ENCODE results near the gene IRF8. TPM values are rescaled to one million over a fixed set of nuclear protein-coding genes. Genes with fewer than 3 reads are reported as not detected.

Gene IRF8
- polyA plus RNA-seq, 1 of the 3 experiments (the other 2 are of a cell fraction): not detected

DNA sequence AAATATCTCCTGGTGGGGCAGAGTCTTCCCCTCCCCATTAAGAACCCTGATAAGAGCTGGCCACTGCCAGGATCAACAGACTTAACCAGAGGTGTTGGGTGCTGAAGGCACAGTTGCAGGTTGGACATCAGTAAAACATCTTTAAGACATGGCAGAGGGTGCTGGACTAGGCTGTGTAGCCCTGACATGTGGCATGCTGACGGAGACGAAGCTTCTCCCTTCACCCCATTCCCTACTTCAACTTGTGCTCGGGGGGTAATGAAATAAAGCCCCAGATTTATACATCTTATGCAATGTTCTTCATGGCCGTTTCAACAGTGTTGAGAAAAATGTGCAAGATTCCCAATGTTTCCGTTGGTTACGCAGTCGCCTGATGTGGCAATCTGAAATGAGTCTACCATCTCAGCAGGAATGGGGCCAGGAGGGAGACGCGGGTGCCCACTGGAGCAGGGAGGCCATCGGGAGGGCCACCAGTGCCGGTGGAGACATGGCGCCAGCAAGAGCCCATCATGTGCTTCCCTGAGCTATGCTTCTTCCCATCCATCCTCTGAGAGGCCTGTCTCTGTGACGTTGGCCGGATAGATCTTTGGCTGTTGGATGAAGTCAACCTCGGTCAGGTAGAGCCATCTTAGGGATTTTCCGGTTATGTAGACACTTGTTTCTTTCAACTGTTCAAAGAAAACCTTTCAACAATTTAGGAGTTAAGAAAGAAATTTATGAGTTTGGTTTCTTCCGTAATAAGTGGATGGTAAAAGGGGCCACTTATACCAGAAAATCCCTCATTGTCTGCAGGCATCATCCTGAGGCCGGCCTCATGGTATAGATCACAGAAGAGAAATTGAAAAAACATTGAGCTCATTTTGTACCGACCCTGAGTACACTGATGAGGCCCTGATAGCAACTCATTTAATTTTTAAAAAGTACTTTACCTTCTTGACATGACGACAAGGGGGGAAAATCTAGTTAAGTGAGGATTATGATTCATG lies 6.4 kb downstream of the IRF8 start:
- DNase-seq: no peak
- 29% methylated on average over 20 of the region's 20 CpGs for WGBS (ENCODE audit: low lambda C conversion rate)

More for the DNA sequence above, 6.4 kb downstream of the IRF8 start:
- ChIA-PET POLR2A (no interaction called here), CTCF (interaction anchor here (1.0 kb wide), 1 partner anchor 84 kb away, joined by 3 read pairs; no protein-coding TSS in a partner anchor)
- H4K20me1 ChIP-seq (ENCODE audit: insufficient read depth): no peaks in the 10 kb centered on the region
- H3K27ac ChIP-seq (ENCODE audit: low read depth in 2 of 2, low read length in 1 of 2): no peak overlapping the region
- TF ChIP-seq RXRA (IDR thresholded peaks at IDR 0.05; ENCODE audit: borderline replicate concordance, low read depth) (no peak), FOSL2 (IDR thresholded peaks at IDR 0.05; ENCODE audit: borderline replicate concordance, low read depth) (no peak), TEAD4 (IDR thresholded peaks at IDR 0.05; ENCODE audit: borderline replicate concordance, insufficient read depth) (no peak), EP300 (IDR thresholded peaks at IDR 0.05; ENCODE audit: borderline replicate concordance in 1 of 2, low read depth in 1 of 2, low read length in 1 of 2) (no peak), SIN3A (IDR thresholded peaks at IDR 0.05; ENCODE audit: borderline replicate concordance, low read depth, low read length) (no peak), SMC3 (IDR thresholded peaks at IDR 0.05; ENCODE audit: low read depth, low read length) (no peak), MXI1 (IDR thresholded peaks at IDR 0.05; ENCODE audit: low read depth, low read length) (no peak), ELF1 (IDR thresholded peaks at IDR 0.05) (no peak), NRF1 (IDR thresholded peaks at IDR 0.05; ENCODE audit: low read depth, low read length) (no peak), JUND (IDR thresholded peaks at IDR 0.05) (no peak), RCOR1 (IDR thresholded peaks at IDR 0.05; ENCODE audit: low read length) (no peak)
- TF ChIP-seq, protein P1, sequence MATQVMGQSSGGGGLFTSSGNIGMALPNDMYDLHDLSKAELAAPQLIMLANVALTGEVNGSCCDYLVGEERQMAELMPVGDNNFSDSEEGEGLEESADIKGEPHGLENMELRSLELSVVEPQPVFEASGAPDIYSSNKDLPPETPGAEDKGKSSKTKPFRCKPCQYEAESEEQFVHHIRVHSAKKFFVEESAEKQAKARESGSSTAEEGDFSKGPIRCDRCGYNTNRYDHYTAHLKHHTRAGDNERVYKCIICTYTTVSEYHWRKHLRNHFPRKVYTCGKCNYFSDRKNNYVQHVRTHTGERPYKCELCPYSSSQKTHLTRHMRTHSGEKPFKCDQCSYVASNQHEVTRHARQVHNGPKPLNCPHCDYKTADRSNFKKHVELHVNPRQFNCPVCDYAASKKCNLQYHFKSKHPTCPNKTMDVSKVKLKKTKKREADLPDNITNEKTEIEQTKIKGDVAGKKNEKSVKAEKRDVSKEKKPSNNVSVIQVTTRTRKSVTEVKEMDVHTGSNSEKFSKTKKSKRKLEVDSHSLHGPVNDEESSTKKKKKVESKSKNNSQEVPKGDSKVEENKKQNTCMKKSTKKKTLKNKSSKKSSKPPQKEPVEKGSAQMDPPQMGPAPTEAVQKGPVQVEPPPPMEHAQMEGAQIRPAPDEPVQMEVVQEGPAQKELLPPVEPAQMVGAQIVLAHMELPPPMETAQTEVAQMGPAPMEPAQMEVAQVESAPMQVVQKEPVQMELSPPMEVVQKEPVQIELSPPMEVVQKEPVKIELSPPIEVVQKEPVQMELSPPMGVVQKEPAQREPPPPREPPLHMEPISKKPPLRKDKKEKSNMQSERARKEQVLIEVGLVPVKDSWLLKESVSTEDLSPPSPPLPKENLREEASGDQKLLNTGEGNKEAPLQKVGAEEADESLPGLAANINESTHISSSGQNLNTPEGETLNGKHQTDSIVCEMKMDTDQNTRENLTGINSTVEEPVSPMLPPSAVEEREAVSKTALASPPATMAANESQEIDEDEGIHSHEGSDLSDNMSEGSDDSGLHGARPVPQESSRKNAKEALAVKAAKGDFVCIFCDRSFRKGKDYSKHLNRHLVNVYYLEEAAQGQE (IDR thresholded peaks at IDR 0.05; ENCODE audit: low read depth, low read length): no peak
- TF ChIP-seq, protein P2, sequence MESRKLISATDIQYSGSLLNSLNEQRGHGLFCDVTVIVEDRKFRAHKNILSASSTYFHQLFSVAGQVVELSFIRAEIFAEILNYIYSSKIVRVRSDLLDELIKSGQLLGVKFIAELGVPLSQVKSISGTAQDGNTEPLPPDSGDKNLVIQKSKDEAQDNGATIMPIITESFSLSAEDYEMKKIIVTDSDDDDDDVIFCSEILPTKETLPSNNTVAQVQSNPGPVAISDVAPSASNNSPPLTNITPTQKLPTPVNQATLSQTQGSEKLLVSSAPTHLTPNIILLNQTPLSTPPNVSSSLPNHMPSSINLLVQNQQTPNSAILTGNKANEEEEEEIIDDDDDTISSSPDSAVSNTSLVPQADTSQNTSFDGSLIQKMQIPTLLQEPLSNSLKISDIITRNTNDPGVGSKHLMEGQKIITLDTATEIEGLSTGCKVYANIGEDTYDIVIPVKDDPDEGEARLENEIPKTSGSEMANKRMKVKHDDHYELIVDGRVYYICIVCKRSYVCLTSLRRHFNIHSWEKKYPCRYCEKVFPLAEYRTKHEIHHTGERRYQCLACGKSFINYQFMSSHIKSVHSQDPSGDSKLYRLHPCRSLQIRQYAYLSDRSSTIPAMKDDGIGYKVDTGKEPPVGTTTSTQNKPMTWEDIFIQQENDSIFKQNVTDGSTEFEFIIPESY (IDR thresholded peaks at IDR 0.05; ENCODE audit: borderline replicate concordance, low read depth): no peak
- TF ChIP-seq, protein P3, sequence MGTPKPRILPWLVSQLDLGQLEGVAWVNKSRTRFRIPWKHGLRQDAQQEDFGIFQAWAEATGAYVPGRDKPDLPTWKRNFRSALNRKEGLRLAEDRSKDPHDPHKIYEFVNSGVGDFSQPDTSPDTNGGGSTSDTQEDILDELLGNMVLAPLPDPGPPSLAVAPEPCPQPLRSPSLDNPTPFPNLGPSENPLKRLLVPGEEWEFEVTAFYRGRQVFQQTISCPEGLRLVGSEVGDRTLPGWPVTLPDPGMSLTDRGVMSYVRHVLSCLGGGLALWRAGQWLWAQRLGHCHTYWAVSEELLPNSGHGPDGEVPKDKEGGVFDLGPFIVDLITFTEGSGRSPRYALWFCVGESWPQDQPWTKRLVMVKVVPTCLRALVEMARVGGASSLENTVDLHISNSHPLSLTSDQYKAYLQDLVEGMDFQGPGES (IDR thresholded peaks at IDR 0.05; ENCODE audit: low read depth, low read length): no peak
- TF ChIP-seq, protein P4, sequence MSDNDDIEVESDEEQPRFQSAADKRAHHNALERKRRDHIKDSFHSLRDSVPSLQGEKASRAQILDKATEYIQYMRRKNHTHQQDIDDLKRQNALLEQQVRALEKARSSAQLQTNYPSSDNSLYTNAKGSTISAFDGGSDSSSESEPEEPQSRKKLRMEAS (IDR thresholded peaks at IDR 0.05; ENCODE audit: low read depth): no peak
- TF ChIP-seq, protein P5, sequence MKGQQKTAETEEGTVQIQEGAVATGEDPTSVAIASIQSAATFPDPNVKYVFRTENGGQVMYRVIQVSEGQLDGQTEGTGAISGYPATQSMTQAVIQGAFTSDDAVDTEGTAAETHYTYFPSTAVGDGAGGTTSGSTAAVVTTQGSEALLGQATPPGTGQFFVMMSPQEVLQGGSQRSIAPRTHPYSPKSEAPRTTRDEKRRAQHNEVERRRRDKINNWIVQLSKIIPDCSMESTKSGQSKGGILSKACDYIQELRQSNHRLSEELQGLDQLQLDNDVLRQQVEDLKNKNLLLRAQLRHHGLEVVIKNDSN (IDR thresholded peaks at IDR 0.05; ENCODE audit: borderline replicate concordance, low read depth): no peak
- H3K27me3 ChIP-seq (ENCODE audit: insufficient read depth): peaks cover 87% of the 10 kb centered on the region
- H3K4me1 ChIP-seq (ENCODE audit: control insufficient read depth in 1 of 2, insufficient read depth in 2 of 2, low read depth in 1 of 2, low read length in 1 of 2): no peaks in the 10 kb centered on the region
- H3F3A ChIP-seq (replicated peaks; ENCODE audit: insufficient read depth): no peaks in the 10 kb centered on the region
- H3K9me2 ChIP-seq: no peaks in the 10 kb centered on the region
- no peaks in the 10 kb centered on the region for H3K79me2 ChIP-seq (ENCODE audit: insufficient read depth)
- H3K9ac ChIP-seq: no peak overlapping the region
- no peak overlapping the region for H3K4me3 ChIP-seq (ENCODE audit: low read depth in 2 of 2, low read length in 1 of 2)
- H3K9me3 ChIP-seq: no peaks in the 10 kb centered on the region; the same call in 1 of the 2 replicates
- H3K36me3 ChIP-seq (replicated peaks in 1 of 2; ENCODE audit: control insufficient read depth in 1 of 2, insufficient read depth in 2 of 2, low read length in 1 of 2): no peaks in the 10 kb centered on the region
- no peak overlapping the region for H2AFZ ChIP-seq (ENCODE audit: low read depth)
- H3K4me2 ChIP-seq: no peak overlapping the region

Data from SK-N-SH (cell line).